Gastrocnemius medialis (tissue), 4 donors: ENCODE results near the gene BEST3. TPM values are rescaled to one million over a fixed set of nuclear protein-coding genes. Genes with fewer than 3 reads are reported as not detected.

Experiments used
- ATAC-seq, 2 donors: fragments of 150-250 bp; one replicate each; pipeline ENCODE4 v1.9.1; 2016
- DNase-seq, 2 donors: peaks; one replicate each; pipeline ENCODE4 v3.0.0-alpha.2; 2019
- H3K27ac ChIP-seq, 4 donors: fragments of 200-600 bp; sonication (generic); 1 replicate in 1 of 4; 2 replicates in 3 of 4; pipeline ENCODE4 v1.5.1; 2016 to 2018; ENCODE audit warnings: mild to moderate bottlenecking in 2 of 4, moderate library complexity in 1 of 4
- H3K27me3 ChIP-seq, 3 donors: fragments of 200-600 bp; sonication (generic) in 2 of 3; 1 replicate in 1 of 3; 2 replicates in 2 of 3; pipeline versions ENCODE4 v1.5.1 to v1.6.0; 2016 to 2019; ENCODE audit warnings: mild to moderate bottlenecking in 1 of 3, moderate library complexity in 1 of 3
- H3K36me3 ChIP-seq, 2 donors: fragments of 200-600 bp; sonication (generic) in 1 of 2; one replicate each; pipeline ENCODE4 v1.5.1; 2017 to 2018
- H3K4me1 ChIP-seq, 2 donors: fragments of 200-600 bp; sonication (generic) in 1 of 2; one replicate each; pipeline ENCODE4 v1.5.1; 2016 to 2017; ENCODE audit warnings: mild to moderate bottlenecking in 2 of 2
- H3K4me3 ChIP-seq, 4 donors: fragments of 200-600 bp; sonication (generic) in 3 of 4; 1 replicate in 1 of 4; 2 replicates in 3 of 4; pipeline ENCODE4 v1.5.1; 2016 to 2019; ENCODE audit warnings: mild to moderate bottlenecking in 2 of 4
- H3K9me3 ChIP-seq, 3 donors: fragments of 200-600 bp; sonication (generic) in 2 of 3; 1 replicate in 1 of 3; 2 replicates in 2 of 3; pipeline ENCODE4 v1.5.1; 2016 to 2019
- POLR2A ChIP-seq, 2 donors: fragments of 450-650 bp; IDR thresholded peaks; one replicate each; pipeline ENCODE4 v1.6.1; 2017; ENCODE audit warnings: antibody characterized with exemption in 2 of 2, mild to moderate bottlenecking in 2 of 2, moderate library complexity in 2 of 2
- in situ Hi-C, 4 donors: fragments of 200-750 bp; cut with MboI; loops; one replicate each; pipeline versions ENCODE4 v1.15.0 to v1.8.0; 2017; ENCODE audit warnings: low sequenced_read_pairs in 4 of 4
- intact Hi-C: fragments of 100-400 bp; cut with DNase I; formaldehyde crosslinking; loops from one replicate; pipeline ENCODE4 v1.15.1; 2023; ENCODE audit warnings: low total_unique reads
- total RNA-seq, 4 donors: library from RNA; depleted of rRNA; stranded (reverse); fragments of >200 nt; gene quantifications; one replicate each; pipeline versions ENCODE4 v1.1.0 to v1.2.3, GENCODE V29; 2016
- TF ChIP-seq, protein P1 (sequence below), 5 experiments: fragments of 450-650 bp in 3 of 5; fragments of 200-600 bp in 2 of 5; sonication (generic) in 2 of 5; IDR thresholded peaks in 4 of 5; conservative IDR thresholded peaks in 1 of 5; 1 replicate in 4 of 5; 2 replicates in 1 of 5; pipeline ENCODE4 v1.5.1; 2016 to 2019; ENCODE audit warnings: antibody characterized with exemption in 5 of 5, mild to moderate bottlenecking in 3 of 5, moderate library complexity in 3 of 5

The BEST3 gene
- total RNA-seq, 4 donors from 2014 or later = 61.8 to 163 (median 119) TPM

- Histone ChIP-seq H3K9me3 (no peaks in the 10 kb centered on the region), H3K27me3 (no peaks in the 10 kb centered on the region), H3K36me3 (no peaks in the 10 kb centered on the region), H3K27ac (no peak overlapping the region), H3K4me3 (no peak overlapping the region), H3K4me1 (no peaks in the 10 kb centered on the region)
- in situ Hi-C loops = no loop called here
- intact Hi-C loops = no loop called here
- TF ChIP-seq, protein P1, sequence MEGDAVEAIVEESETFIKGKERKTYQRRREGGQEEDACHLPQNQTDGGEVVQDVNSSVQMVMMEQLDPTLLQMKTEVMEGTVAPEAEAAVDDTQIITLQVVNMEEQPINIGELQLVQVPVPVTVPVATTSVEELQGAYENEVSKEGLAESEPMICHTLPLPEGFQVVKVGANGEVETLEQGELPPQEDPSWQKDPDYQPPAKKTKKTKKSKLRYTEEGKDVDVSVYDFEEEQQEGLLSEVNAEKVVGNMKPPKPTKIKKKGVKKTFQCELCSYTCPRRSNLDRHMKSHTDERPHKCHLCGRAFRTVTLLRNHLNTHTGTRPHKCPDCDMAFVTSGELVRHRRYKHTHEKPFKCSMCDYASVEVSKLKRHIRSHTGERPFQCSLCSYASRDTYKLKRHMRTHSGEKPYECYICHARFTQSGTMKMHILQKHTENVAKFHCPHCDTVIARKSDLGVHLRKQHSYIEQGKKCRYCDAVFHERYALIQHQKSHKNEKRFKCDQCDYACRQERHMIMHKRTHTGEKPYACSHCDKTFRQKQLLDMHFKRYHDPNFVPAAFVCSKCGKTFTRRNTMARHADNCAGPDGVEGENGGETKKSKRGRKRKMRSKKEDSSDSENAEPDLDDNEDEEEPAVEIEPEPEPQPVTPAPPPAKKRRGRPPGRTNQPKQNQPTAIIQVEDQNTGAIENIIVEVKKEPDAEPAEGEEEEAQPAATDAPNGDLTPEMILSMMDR (IDR thresholded peaks at IDR 0.05 in 4 of 5, conservative IDR thresholded peaks at IDR 0.05 in 1 of 5) = no peak
- TF ChIP-seq POLR2A (IDR thresholded peaks at IDR 0.05) = no peak
- ATAC-seq (no peak), DNase-seq (no peak)
Measured at GRCh38 chr12:69623970-69624369, 75.1 kb downstream of the BEST3 start.

DNA sequence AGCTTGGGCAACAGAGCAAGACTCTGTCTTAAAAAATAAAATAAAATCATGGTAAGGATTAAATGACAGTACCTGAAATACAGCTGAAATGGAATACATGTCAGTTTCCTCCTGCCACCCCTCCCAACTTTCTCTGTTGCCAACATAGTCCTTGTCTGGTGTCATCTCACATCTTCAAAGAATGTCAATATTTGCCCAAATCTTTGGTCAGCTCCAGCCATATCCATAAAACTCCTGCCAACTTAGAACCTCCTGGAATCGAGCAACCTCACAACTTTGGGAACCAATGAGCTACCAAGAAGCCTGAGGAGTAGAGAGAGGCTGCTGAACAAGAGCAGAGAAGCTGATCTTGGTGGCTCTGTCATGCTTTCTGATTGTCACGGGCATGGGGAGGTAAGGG is 77.6 kb downstream of the BEST3 start:
- H3K27me3 ChIP-seq = no peaks in the 10 kb centered on the region
- H3K4me3 ChIP-seq = no peak overlapping the region
- DNase-seq (no peak), ATAC-seq (no peak)
- no peaks in the 10 kb centered on the region for H3K9me3 ChIP-seq
- TF ChIP-seq POLR2A (IDR thresholded peaks at IDR 0.05) = no peak
- TF ChIP-seq, protein P1 (IDR thresholded peaks at IDR 0.05 in 4 of 5, conservative IDR thresholded peaks at IDR 0.05 in 1 of 5) = no peak
- H3K27ac ChIP-seq = no peak overlapping the region
- no peaks in the 10 kb centered on the region for H3K36me3 ChIP-seq
- H3K4me1 ChIP-seq = no peaks in the 10 kb centered on the region
- in situ Hi-C loops = no loop called here
- intact Hi-C loops = no loop called here

DNA sequence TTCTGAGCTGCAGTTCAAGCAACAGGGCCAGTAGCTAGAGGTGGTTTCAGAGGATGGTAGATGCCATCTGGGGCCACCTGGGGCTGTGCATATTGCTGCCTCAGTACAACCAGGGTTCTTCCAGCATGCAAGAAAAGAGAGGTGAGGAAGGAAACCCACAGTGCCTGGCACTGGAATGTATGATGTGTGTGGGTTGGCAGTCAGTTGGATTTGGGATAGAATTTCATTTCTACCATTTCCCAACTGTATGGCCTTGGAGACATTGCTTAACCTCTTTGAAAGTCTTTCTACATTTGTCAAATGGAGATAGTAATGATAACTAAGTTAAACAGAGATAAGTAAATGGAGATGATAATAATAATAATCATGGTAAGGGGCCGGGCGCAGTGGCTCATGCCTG is 78.2 kb downstream of the BEST3 start:
- H3K4me3 ChIP-seq = no peak overlapping the region
- no peaks in the 10 kb centered on the region for H3K27me3 ChIP-seq
- in situ Hi-C loops = no loop called here
- intact Hi-C loops = no loop called here
- TF ChIP-seq, protein P1 (IDR thresholded peaks at IDR 0.05 in 4 of 5, conservative IDR thresholded peaks at IDR 0.05 in 1 of 5) = no peak
- TF ChIP-seq POLR2A (IDR thresholded peaks at IDR 0.05) = no peak
- H3K9me3 ChIP-seq = no peaks in the 10 kb centered on the region
- H3K4me1 ChIP-seq = no peaks in the 10 kb centered on the region
- ATAC-seq = no peak
- H3K36me3 ChIP-seq = no peaks in the 10 kb centered on the region
- DNase-seq = no peak
- no peak overlapping the region for H3K27ac ChIP-seq

DNA sequence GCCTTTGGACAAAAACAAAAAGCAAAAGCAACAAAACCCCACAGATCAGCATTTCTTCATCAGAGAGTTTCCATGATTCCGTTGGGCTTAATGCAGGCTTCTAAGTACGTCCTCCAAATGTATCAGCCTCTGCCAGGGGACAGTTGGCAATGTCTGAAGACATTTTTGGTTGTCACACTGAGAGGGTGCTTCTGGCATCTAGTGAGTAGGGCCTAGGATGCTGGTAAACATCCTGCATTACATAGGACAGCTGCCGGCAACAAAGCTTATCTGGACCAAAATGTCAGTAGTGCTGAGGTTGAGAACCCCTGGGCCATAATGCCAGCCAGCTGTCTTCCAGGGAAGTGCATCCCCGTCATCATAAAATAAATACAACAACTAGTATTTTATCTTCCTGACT is 79.0 kb downstream of the BEST3 start:
- in situ Hi-C loops (no loop called here), intact Hi-C loops (no loop called here)
- no peak overlapping the region for H3K4me3 ChIP-seq
- no peaks in the 10 kb centered on the region for H3K36me3 ChIP-seq
- DNase-seq (no peak), ATAC-seq (no peak)
- no peaks in the 10 kb centered on the region for H3K9me3 ChIP-seq
- H3K27ac ChIP-seq = no peak overlapping the region
- no peak for TF ChIP-seq POLR2A (IDR thresholded peaks at IDR 0.05)
- TF ChIP-seq, protein P1 (IDR thresholded peaks at IDR 0.05 in 4 of 5, conservative IDR thresholded peaks at IDR 0.05 in 1 of 5) = no peak
- H3K27me3 ChIP-seq = no peaks in the 10 kb centered on the region
- no peaks in the 10 kb centered on the region for H3K4me1 ChIP-seq

GRCh38 chr12:69619050-69619449 is 80.1 kb downstream of the BEST3 start:
- H3K27me3 ChIP-seq = no peaks in the 10 kb centered on the region
- H3K36me3 ChIP-seq = no peaks in the 10 kb centered on the region
- no peak for ATAC-seq
- TF ChIP-seq, protein P1 (IDR thresholded peaks at IDR 0.05 in 4 of 5, conservative IDR thresholded peaks at IDR 0.05 in 1 of 5) = no peak
- TF ChIP-seq POLR2A (IDR thresholded peaks at IDR 0.05) = no peak
- H3K4me3 ChIP-seq = no peak overlapping the region
- DNase-seq = no peak
- no peaks in the 10 kb centered on the region for H3K9me3 ChIP-seq
- in situ Hi-C loops = no loop called here
- H3K27ac ChIP-seq = no peak overlapping the region
- no peaks in the 10 kb centered on the region for H3K4me1 ChIP-seq
- intact Hi-C loops = no loop called here
